ENCODE measurements around the gene CENPM. TPM values are rescaled to one million over a fixed set of nuclear protein-coding genes. Genes with fewer than 3 reads are reported as not detected.

The CENPM gene
- total RNA-seq, 1 donor from 2014 or later, result 2.0 TPM

- H2AFZ ChIP-seq (ENCODE audit: low read depth, low read length), result no peak overlapping the region
- FAIRE-seq, result no peak
These were observed 32.7 kb upstream of the CENPM start for GRCh38 chr22:41979423-41980250.

GRCh38 chr22:41978732-41979131 is 31.8 kb upstream of the CENPM start:
- no peak overlapping the region for H3K27ac ChIP-seq (ENCODE audit: low read depth, low read length)
- Mint-ChIP-seq H3K4me3 (ENCODE audit: unreplicated experiment) (peak overlapping the region; percentile 34), H3K9me3 (ENCODE audit: unreplicated experiment) (no peaks in the 10 kb centered on the region), H3K27me3 (ENCODE audit: low read depth, unreplicated experiment) (peaks cover 60% of the 10 kb centered on the region), H3K36me3 (ENCODE audit: low read depth, unreplicated experiment) (no peaks in the 10 kb centered on the region), H3K4me1 (ENCODE audit: low read depth, unreplicated experiment) (peaks cover 3% of the 10 kb centered on the region), H3K27ac (ENCODE audit: unreplicated experiment) (no peak overlapping the region)
- no peak overlapping the region for H3K9ac ChIP-seq (ENCODE audit: low read length)
- TF ChIP-seq EZH2 (IDR thresholded peaks at IDR 0.05; ENCODE audit: insufficient read depth, low read length) (no peak), CTCF (IDR thresholded peaks at IDR 0.05; ENCODE audit: insufficient read depth, low read depth, low read length) (no peak)
- peaks cover 4% of the 10 kb centered on the region for H3K4me1 ChIP-seq (ENCODE audit: insufficient read depth, low read length)
- no peak overlapping the region for H2AFZ ChIP-seq (ENCODE audit: low read depth, low read length)
- DNase-seq (ENCODE audit: low read depth), result no peak
- H4K20me1 ChIP-seq (ENCODE audit: insufficient read depth, low read length), result no peaks in the 10 kb centered on the region
- H3K36me3 ChIP-seq (ENCODE audit: insufficient read depth, low read length), result no peaks in the 10 kb centered on the region
- no peaks in the 10 kb centered on the region for H3K9me3 ChIP-seq (ENCODE audit: insufficient read depth, low read depth, low read length)
- no peaks in the 10 kb centered on the region for H3K79me2 ChIP-seq (ENCODE audit: insufficient read depth, low read length)
- no peak overlapping the region for H3K4me3 ChIP-seq (ENCODE audit: insufficient read depth, low read depth, low read length)
- no peak overlapping the region for H3K4me2 ChIP-seq (ENCODE audit: low read length)
- peaks cover 33% of the 10 kb centered on the region for H3K27me3 ChIP-seq (ENCODE audit: insufficient read depth, low read length)
- FAIRE-seq, result no peak

More at GRCh38 chr22:41979423-41980250, 32.7 kb upstream of the CENPM start:
- Histone ChIP-seq H3K36me3 (ENCODE audit: insufficient read depth, low read length) (no peaks in the 10 kb centered on the region), H3K4me1 (ENCODE audit: insufficient read depth, low read length) (peaks cover 4% of the 10 kb centered on the region), H3K79me2 (ENCODE audit: insufficient read depth, low read length) (no peaks in the 10 kb centered on the region), H3K27ac (ENCODE audit: low read depth, low read length) (no peak overlapping the region), H3K9me3 (ENCODE audit: insufficient read depth, low read depth, low read length) (no peaks in the 10 kb centered on the region), H3K9ac (ENCODE audit: low read length) (no peak overlapping the region), H3K27me3 (ENCODE audit: insufficient read depth, low read length) (peaks cover 33% of the 10 kb centered on the region), H3K4me3 (ENCODE audit: insufficient read depth, low read depth, low read length) (no peak overlapping the region), H4K20me1 (ENCODE audit: insufficient read depth, low read length) (no peaks in the 10 kb centered on the region), H3K4me2 (ENCODE audit: low read length) (no peak overlapping the region)
- Mint-ChIP-seq H3K9me3 (ENCODE audit: unreplicated experiment) (no peaks in the 10 kb centered on the region), H3K36me3 (ENCODE audit: low read depth, unreplicated experiment) (no peaks in the 10 kb centered on the region), H3K27me3 (ENCODE audit: low read depth, unreplicated experiment) (peaks cover 57% of the 10 kb centered on the region), H3K4me1 (ENCODE audit: low read depth, unreplicated experiment) (peaks cover 3% of the 10 kb centered on the region), H3K4me3 (ENCODE audit: unreplicated experiment) (no peak overlapping the region), H3K27ac (ENCODE audit: unreplicated experiment) (no peak overlapping the region)
- no peak for DNase-seq (ENCODE audit: low read depth)
- TF ChIP-seq EZH2 (IDR thresholded peaks at IDR 0.05; ENCODE audit: insufficient read depth, low read length) (no peak), CTCF (IDR thresholded peaks at IDR 0.05; ENCODE audit: insufficient read depth, low read depth, low read length) (no peak)

Data from astrocyte (in vitro differentiated cells and primary cell).